SK-N-SH treated with all-trans-retinoic acid at 6 μM for 48 hours (cell line): ENCODE measurements around the gene MERTK.

Source experiments
- ATAC-seq: fragments of 200-7000 bp; cut with Tn5 transposase; 3 replicates; pipeline ENCODE4 v1.9.1; 2020; ENCODE audit warnings: mild to moderate bottlenecking, moderate library complexity
- ARNTL ChIP-seq: fragments of 450-650 bp; formaldehyde crosslinking; IDR thresholded peaks from 2 replicates; pipeline ENCODE4 v1.5.0; 2020; ENCODE audit warnings: low read depth, mild to moderate bottlenecking, moderate library complexity, borderline replicate concordance
- CREB5 ChIP-seq: fragments of 250-450 bp; sonication (Bioruptor Pico); IDR thresholded peaks from 2 replicates; pipeline ENCODE4 v1.5.1; 2020; ENCODE audit warnings: low read depth, mild to moderate bottlenecking, moderate library complexity
- CSDC2 ChIP-seq: fragments of 250-450 bp; sonication (Bioruptor Pico); IDR thresholded peaks from 2 replicates; pipeline ENCODE4 v1.5.0; 2020; ENCODE audit warnings: mild to moderate bottlenecking, moderate library complexity
- CSRNP3 ChIP-seq: fragments of 250-450 bp; sonication (Bioruptor Pico); IDR thresholded peaks from 2 replicates; pipeline ENCODE4 v1.5.1; 2021; ENCODE audit warnings: mild to moderate bottlenecking, moderate library complexity
- ESRRG ChIP-seq: fragments of 250-450 bp; sonication (Bioruptor Pico); IDR thresholded peaks from 2 replicates; pipeline ENCODE4 v1.6.1; 2021; ENCODE audit warnings: mild to moderate bottlenecking
- GLIS3 ChIP-seq: fragments of 250-450 bp; sonication (Bioruptor Pico); IDR thresholded peaks from 2 replicates; pipeline ENCODE4 v1.5.0; 2020; ENCODE audit warnings: mild to moderate bottlenecking, moderate library complexity
- ISL1 ChIP-seq: fragments of 250-450 bp; sonication (Bioruptor Pico); IDR thresholded peaks from 2 replicates; pipeline ENCODE4 v2.1.2; 2022; ENCODE audit warnings: mild to moderate bottlenecking, moderate library complexity
- OSR1 ChIP-seq: fragments of 250-450 bp; sonication (Bioruptor Pico); IDR thresholded peaks from 2 replicates; pipeline ENCODE4 v1.8.0; 2022; ENCODE audit warnings: moderate library complexity, mild to moderate bottlenecking, inconsistent platforms
- PATZ1 ChIP-seq: fragments of 250-450 bp; sonication (Bioruptor Pico); IDR thresholded peaks from 2 replicates; pipeline ENCODE4 v1.8.0; 2020; ENCODE audit warnings: mild to moderate bottlenecking, moderate library complexity, borderline replicate concordance
- POU6F1 ChIP-seq: fragments of 250-450 bp; sonication (Bioruptor Pico); IDR thresholded peaks from 2 replicates; pipeline ENCODE4 v1.8.0; 2021; ENCODE audit warnings: low read depth, mild to moderate bottlenecking, moderate library complexity, borderline replicate concordance
- PPARA ChIP-seq: fragments of 250-450 bp; sonication (Bioruptor Pico); IDR thresholded peaks from 2 replicates; pipeline ENCODE4 v1.5.0; 2020; ENCODE audit warnings: mild to moderate bottlenecking, borderline replicate concordance
- RARB ChIP-seq: fragments of 250-450 bp; sonication (Bioruptor Pico); IDR thresholded peaks from 2 replicates; pipeline ENCODE4 v1.8.0; 2021; ENCODE audit warnings: mild to moderate bottlenecking, moderate library complexity
- SNAI2 ChIP-seq: fragments of 250-450 bp; sonication (Bioruptor Pico); IDR thresholded peaks from 2 replicates; pipeline ENCODE4 v1.5.0; 2020; ENCODE audit warnings: mild to moderate bottlenecking, moderate library complexity
- TCF4 ChIP-seq: fragments of 250-450 bp; sonication (Bioruptor Pico); IDR thresholded peaks from 2 replicates; pipeline ENCODE4 v1.8.0; 2021; ENCODE audit warnings: mild to moderate bottlenecking, moderate library complexity, borderline replicate concordance
- TOX ChIP-seq: fragments of 250-450 bp; sonication (Bioruptor Pico); IDR thresholded peaks from 2 replicates; pipeline ENCODE4 v1.8.0; 2021; ENCODE audit warnings: mild to moderate bottlenecking, moderate library complexity, borderline replicate concordance
- TSHZ2 ChIP-seq: fragments of 250-450 bp; sonication (Bioruptor Pico); IDR thresholded peaks from 2 replicates; pipeline ENCODE4 v1.5.0; 2020; ENCODE audit warnings: mild to moderate bottlenecking, moderate library complexity
- ZFP3 ChIP-seq: fragments of 250-450 bp; sonication (Bioruptor Pico); IDR thresholded peaks from 2 replicates; pipeline ENCODE4 v1.5.0; 2020; ENCODE audit warnings: mild to moderate bottlenecking, moderate library complexity
- ZFP30 ChIP-seq: fragments of 450-650 bp; formaldehyde crosslinking; IDR thresholded peaks from 2 replicates; pipeline ENCODE4 v1.5.0; 2022; ENCODE audit warnings: mild to moderate bottlenecking, moderate library complexity
- ZNF565 ChIP-seq: fragments of 450-650 bp; formaldehyde crosslinking; conservative IDR thresholded peaks from 2 replicates; pipeline ENCODE4 v1.5.0; 2020; ENCODE audit warnings: low read depth, mild to moderate bottlenecking, moderate library complexity
- ZNF70 ChIP-seq: fragments of 450-650 bp; formaldehyde crosslinking; IDR thresholded peaks from 2 replicates; pipeline ENCODE4 v1.5.0; 2020; ENCODE audit warnings: mild to moderate bottlenecking, moderate library complexity
- ZNF8 ChIP-seq: fragments of 450-650 bp; formaldehyde crosslinking; IDR thresholded peaks from 2 replicates; pipeline ENCODE4 v1.5.0; 2020; ENCODE audit warnings: mild to moderate bottlenecking, moderate library complexity

MERTK gene

GRCh38 chr2:111952871-111953452 is 54.6 kb downstream of the MERTK start:
- TF ChIP-seq GLIS3 (no peak), TCF4 (CRISPR knock-in tag) (no peak), CSDC2 (CRISPR knock-in tag) (no peak), ARNTL (CRISPR knock-in tag) (no peak), PPARA (CRISPR knock-in tag) (no peak), ESRRG (no peak), ZNF565 (CRISPR knock-in tag) (no peak), ISL1 (no peak), ZFP30 (CRISPR knock-in tag) (no peak), POU6F1 (CRISPR knock-in tag) (no peak), RARB (CRISPR knock-in tag) (no peak), ZNF70 (no peak), CSRNP3 (CRISPR knock-in tag) (no peak), SNAI2 (CRISPR knock-in tag) (no peak), ZFP3 (CRISPR knock-in tag) (no peak), OSR1 (CRISPR knock-in tag) (no peak), TSHZ2 (CRISPR knock-in tag) (no peak)
- TF ChIP-seq, all 23 proteins: peak for 0
- no peak for ATAC-seq

- TF ChIP-seq ISL1, result no peak
- no peak for TF ChIP-seq ZFP30 (CRISPR knock-in tag)
- TF ChIP-seq ZNF70, result no peak
- no peak for TF ChIP-seq ARNTL (CRISPR knock-in tag)
- no peak for TF ChIP-seq TCF4 (CRISPR knock-in tag)
- no peak for TF ChIP-seq RARB (CRISPR knock-in tag)
- no peak for TF ChIP-seq CREB5 (CRISPR knock-in tag)
- no peak for TF ChIP-seq ZNF8 (CRISPR knock-in tag)
- no peak for TF ChIP-seq GLIS3
- TF ChIP-seq ZFP3 (CRISPR knock-in tag), result no peak
- no peak for TF ChIP-seq CSRNP3 (CRISPR knock-in tag)
Measured at GRCh38 chr2:111954602-111955332, 56.4 kb downstream of the MERTK start.

GRCh38 chr2:111957872-111958354 is 59.5 kb downstream of the MERTK start:
- ATAC-seq, result no peak
- TF ChIP-seq TCF4 (CRISPR knock-in tag) (no peak), SNAI2 (CRISPR knock-in tag) (no peak), ZNF70 (no peak), PATZ1 (CRISPR knock-in tag) (no peak), CREB5 (CRISPR knock-in tag) (no peak), ISL1 (no peak), ARNTL (CRISPR knock-in tag) (no peak), CSDC2 (CRISPR knock-in tag) (no peak), TOX (CRISPR knock-in tag) (no peak), POU6F1 (CRISPR knock-in tag) (no peak), PPARA (CRISPR knock-in tag) (no peak), ESRRG (no peak), ZFP3 (CRISPR knock-in tag) (no peak)

More at GRCh38 chr2:111954602-111955332, 56.4 kb downstream of the MERTK start:
- ATAC-seq, result no peak
